Ovary (tissue), 10 donors: ENCODE data around the gene DDHD1. TPM values are rescaled to one million over a fixed set of nuclear protein-coding genes. Genes with fewer than 3 reads are reported as not detected.
A peak's percentile ranks its signal among the peaks of the same experiment; 100 is the strongest.

Experiments
- DNase-seq, 5 donors: peaks; one replicate each; pipeline ENCODE4 v3.0.0-alpha.2; 2019 to 2020
- H3K27ac ChIP-seq, 2 donors: fragments of 200-600 bp; one replicate each; pipeline versions ENCODE4 v1.5.1 to v1.8.0; 2019 to 2022
- H3K27me3 ChIP-seq: fragments of 200-600 bp; one replicate; pipeline ENCODE4 v1.8.0; 2022
- H3K36me3 ChIP-seq: fragments of 200-600 bp; sonication (generic); one replicate; pipeline ENCODE4 v1.5.1; 2019
- H3K4me1 ChIP-seq: one replicate; pipeline ENCODE4 v1.8.1; 2013; ENCODE audit warnings: mild to moderate bottlenecking, moderate library complexity; ENCODE audit not compliant: insufficient read depth
- H3K4me3 ChIP-seq: fragments of 200-600 bp; sonication (generic); one replicate; pipeline ENCODE4 v1.5.1; 2017
- H3K9me3 ChIP-seq, 2 donors: fragments of 200-600 bp in 1 of 2; sonication (generic) in 1 of 2; one replicate each; pipeline versions ENCODE4 v1.5.1 to v1.8.1; 2013 to 2019; ENCODE audit warnings: mild to moderate bottlenecking in 1 of 2, moderate library complexity in 1 of 2
- CTCF ChIP-seq, 3 donors: fragments of 450-650 bp in 2 of 3; fragments of 200-600 bp in 1 of 3; IDR thresholded peaks; one replicate each; pipeline versions ENCODE4 v1.5.1 to v1.8.0; 2016 to 2022; ENCODE audit warnings: antibody characterized with exemption in 3 of 3, mild to moderate bottlenecking in 1 of 3
- EP300 ChIP-seq: sonication (generic); formaldehyde crosslinking; IDR thresholded peaks from one replicate; pipeline ENCODE4 v1.6.1; 2017; ENCODE audit warnings: antibody characterized with exemption
- POLR2A ChIP-seq: fragments of 450-650 bp; IDR thresholded peaks from one replicate; pipeline ENCODE4 v1.6.1; 2017; ENCODE audit warnings: antibody characterized with exemption, mild to moderate bottlenecking, moderate library complexity
- WGBS, 3 donors: extraction: QIAGEN DNeasy Blood & Tissue Kit in 1 of 3; methylation state at CpG; one replicate each; pipeline versions ENCODE4 v1.1.5 to v1.1.7; 2013 to 2017; 5-methylcytosine and 5-hydroxymethylcytosine counted together
- intact Hi-C, 4 donors: fragments of 100-400 bp; cut with DNase I; formaldehyde crosslinking; loops; one replicate each; pipeline versions ENCODE4 v1.11.0 to v1.15.1; 2022 to 2023
- long read RNA-seq, 3 donors: library from polyadenylated mRNA in 2 of 3; unstranded in 2 of 3; transcript quantifications; one replicate each; pipeline ENCODE4 v2.0.0 and lab custom pipeline, GENCODE V29; 2021 to 2026
- polyA plus RNA-seq, 2 donors: library from polyadenylated mRNA; stranded (reverse); fragments of 200-250 nt in 1 of 2; fragments of 350-450 nt in 1 of 2; fragmentation: Illumina TruSeq in 1 of 2; extraction: RNeasy Lipid Tissue Mini Kit (QIAGEN cat#74804) in 1 of 2; gene quantifications; one replicate each; pipeline ENCODE4 v1.2.3, GENCODE V29; 2013 to 2014
- total RNA-seq, 7 donors: library from RNA; depleted of rRNA in 2 of 7; stranded (reverse); fragments of >200 nt in 2 of 7; fragmentation: NEBNext Ultra II Directional in 3 of 7; extraction: Animal tissue kit (Norgen Biotek cat#: 25700) in 3 of 7; gene quantifications; one replicate each; pipeline versions ENCODE4 v1.1.0 to v1.2.4, GENCODE V29; 2016 to 2023
- donor health status: DM: no; HTN: no; CAD: no; lungs with moderate emphysema.
- donor health status: DM: no; HTN: no; CAD: no.
- donor health status: Bipolar disorder and iron deficiency.
- donor health status: DM: yes; HTN: yes; CAD: no.
- donor health status: DM: no; HTN: no; CAD: no.
- donor health status: DM: yes; HTN: yes; CAD: no.

DDHD1 gene
- total RNA-seq, result 10 to 100 TPM; 13.9 to 21.9 (median 19.1) TPM
- polyA plus RNA-seq, result 1 to 10 TPM; 4.6 to 7.9 TPM
- long read RNA-seq, donor 1, partial matches to known transcripts, result 3 of 7 reads
- long read RNA-seq, donor 1, other reads (novel, unspliced or antisense), result 2 of 7 reads
- long read RNA-seq, donor 2, full-length matches to known transcripts, result 11 of 23 reads
- long read RNA-seq, donor 2, partial matches to known transcripts, result 12 of 23 reads
- long read RNA-seq, donor 2, other reads (novel, unspliced or antisense), result 0 of 23 reads
- long read RNA-seq, donor 3, full-length matches to known transcripts, result 8 of 16 reads
- long read RNA-seq, donor 3, partial matches to known transcripts, result 0 of 16 reads
- long read RNA-seq, donor 3, other reads (novel, unspliced or antisense), result 8 of 16 reads

- H3K36me3 ChIP-seq, result no peaks in the 10 kb centered on the region
- WGBS, 3 donors, result 2 to 3% (median 2%) methylated on average over 51 to 93 of the region's 93 CpGs
- no peaks in the 10 kb centered on the region for H3K9me3 ChIP-seq
- peak within 1 kb of the TSS; percentile 65 for H3K4me3 ChIP-seq
- intact Hi-C loops, result no loop called here
- H3K4me1 ChIP-seq, result peaks cover 5% of the 10 kb centered on the region
- TF ChIP-seq POLR2A (peak; percentile 31), EP300 (no peak)
- H3K27ac ChIP-seq, result peak within 1 kb of the TSS; percentile 23 to 62
- no peaks in the 10 kb centered on the region for H3K27me3 ChIP-seq
- peak; percentile 67 to 84 (median 76) for DNase-seq
These were observed at the start of gene DDHD1 for GRCh38 chr14:53152887-53153701. DDHD1 (minus strand) TSS chr14:53153323; CDS start chr14:53153098, 225 bp downstream.

GRCh38 chr14:53195949-53196348 is 42.8 kb upstream of the DDHD1 start:
- Histone ChIP-seq H3K4me1 (no peaks in the 10 kb centered on the region), H3K4me3 (no peak overlapping the region), H3K9me3 (no peaks in the 10 kb centered on the region), H3K36me3 (no peaks in the 10 kb centered on the region), H3K27ac (no peak overlapping the region), H3K27me3 (no peaks in the 10 kb centered on the region)
- WGBS, 3 donors, result 92 to 96% (median 94%) methylated on average over 5 of the region's 5 CpGs
- intact Hi-C loops, result loop anchor here in 1 of 4 donors (1.0 kb wide), 1 partner anchor 47 kb away; no protein-coding TSS in a partner anchor
- TF ChIP-seq EP300 (no peak), CTCF (IDR thresholded peaks at IDR 0.05) (no peak), POLR2A (no peak)
- no peak for DNase-seq

- TF ChIP-seq POLR2A, result no peak
- TF ChIP-seq CTCF (IDR thresholded peaks at IDR 0.05), result no peak
- TF ChIP-seq EP300, result no peak
- no peak overlapping the region for H3K4me3 ChIP-seq
- no peaks in the 10 kb centered on the region for H3K27me3 ChIP-seq
- no peaks in the 10 kb centered on the region for H3K9me3 ChIP-seq
- no peak overlapping the region for H3K27ac ChIP-seq
- no peaks in the 10 kb centered on the region for H3K4me1 ChIP-seq
- intact Hi-C loops, result no loop called here
- 26 to 41% (median 33%) methylated on average over 7 of the region's 7 CpGs for WGBS, 3 donors
- no peaks in the 10 kb centered on the region for H3K36me3 ChIP-seq
- no peak for DNase-seq
These were observed 40.1 kb upstream of the DDHD1 start for GRCh38 chr14:53193193-53193592.

GRCh38 chr14:53192052-53192760 is 39.1 kb upstream of the DDHD1 start:
- Histone ChIP-seq H3K27me3 (no peaks in the 10 kb centered on the region), H3K4me1 (no peaks in the 10 kb centered on the region), H3K36me3 (no peaks in the 10 kb centered on the region), H3K9me3 (no peaks in the 10 kb centered on the region), H3K4me3 (no peak overlapping the region), H3K27ac (no peak overlapping the region)
- intact Hi-C loops, result no loop called here
- 7 to 20% (median 15%) methylated on average over 2 of the region's 2 CpGs for WGBS, 3 donors
- no peak for DNase-seq
- no peak for TF ChIP-seq EP300
- TF ChIP-seq POLR2A, result no peak
- no peak for TF ChIP-seq CTCF (IDR thresholded peaks at IDR 0.05)
